ENCODE results near the gene GPHN. TPM values are rescaled to one million over a fixed set of nuclear protein-coding genes. Genes with fewer than 3 reads are reported as not detected.

The GPHN gene
- total RNA-seq, 6 donors from 2014 or later, result 24.4 to 45.1 (median 31.5) TPM

DNA sequence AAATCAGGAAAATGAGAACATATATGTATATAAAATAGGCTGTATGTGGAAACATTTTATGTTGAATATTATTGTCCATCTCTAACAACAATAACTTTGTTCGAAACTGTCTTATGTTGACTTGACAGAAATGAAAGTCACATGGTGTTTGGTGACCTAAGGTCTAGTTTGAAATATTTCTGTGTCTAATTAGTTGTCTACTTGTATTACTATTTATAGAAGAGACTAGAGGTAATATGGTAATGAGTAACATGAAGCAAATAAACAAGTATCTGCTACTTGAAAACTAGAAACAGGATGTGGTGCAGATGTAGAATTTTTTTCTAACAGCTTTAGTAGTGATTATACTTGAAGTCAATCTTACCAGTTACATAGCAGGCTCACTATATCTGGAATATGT lies 3.9 kb downstream of the GPHN start:
- 82 to 84% methylated on average over 1 of the region's 1 CpG for WGBS, 2 donors
- H3K4me3 ChIP-seq, result no peak overlapping the region

DNA sequence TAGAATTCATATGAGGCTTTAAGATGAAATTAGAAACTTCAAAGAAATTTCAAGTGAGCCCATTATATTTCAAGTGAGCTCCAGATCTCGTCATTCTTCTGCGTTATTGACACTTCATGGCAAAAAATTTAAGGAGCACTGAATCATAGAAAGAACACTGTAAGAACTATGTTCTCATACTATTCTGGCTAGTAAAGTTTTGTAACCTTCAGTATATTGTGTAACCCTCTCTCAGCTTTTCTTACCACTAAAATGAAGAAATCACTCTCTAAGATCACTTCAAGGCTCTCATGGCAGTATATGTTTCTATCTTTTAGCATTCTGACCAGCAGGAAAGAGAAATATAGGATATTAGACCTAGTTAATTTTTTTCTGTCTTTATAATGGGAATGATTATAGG lies 6.3 kb downstream of the GPHN start:
- Histone ChIP-seq H3K36me3 (no peaks in the 10 kb centered on the region), H3K4me1 (peaks cover 6 to 19% (median 17%) of the 10 kb centered on the region in 4 donors), H3K4me3 (no peak overlapping the region), H3K9me3 (no peaks in the 10 kb centered on the region), H3K27ac (no peak overlapping the region), H3K27me3 (no peaks in the 10 kb centered on the region)
- peak; percentile 40 to 62 for ATAC-seq (ENCODE audit: low FRiP score in 2 of 2)
- no peak for DNase-seq
- WGBS, 2 donors, result 45 to 56% methylated on average over 2 of the region's 2 CpGs
- TF ChIP-seq, protein P1, sequence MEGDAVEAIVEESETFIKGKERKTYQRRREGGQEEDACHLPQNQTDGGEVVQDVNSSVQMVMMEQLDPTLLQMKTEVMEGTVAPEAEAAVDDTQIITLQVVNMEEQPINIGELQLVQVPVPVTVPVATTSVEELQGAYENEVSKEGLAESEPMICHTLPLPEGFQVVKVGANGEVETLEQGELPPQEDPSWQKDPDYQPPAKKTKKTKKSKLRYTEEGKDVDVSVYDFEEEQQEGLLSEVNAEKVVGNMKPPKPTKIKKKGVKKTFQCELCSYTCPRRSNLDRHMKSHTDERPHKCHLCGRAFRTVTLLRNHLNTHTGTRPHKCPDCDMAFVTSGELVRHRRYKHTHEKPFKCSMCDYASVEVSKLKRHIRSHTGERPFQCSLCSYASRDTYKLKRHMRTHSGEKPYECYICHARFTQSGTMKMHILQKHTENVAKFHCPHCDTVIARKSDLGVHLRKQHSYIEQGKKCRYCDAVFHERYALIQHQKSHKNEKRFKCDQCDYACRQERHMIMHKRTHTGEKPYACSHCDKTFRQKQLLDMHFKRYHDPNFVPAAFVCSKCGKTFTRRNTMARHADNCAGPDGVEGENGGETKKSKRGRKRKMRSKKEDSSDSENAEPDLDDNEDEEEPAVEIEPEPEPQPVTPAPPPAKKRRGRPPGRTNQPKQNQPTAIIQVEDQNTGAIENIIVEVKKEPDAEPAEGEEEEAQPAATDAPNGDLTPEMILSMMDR (IDR thresholded peaks at IDR 0.05), result no peak
- TF ChIP-seq POLR2AphosphoS5 (IDR thresholded peaks at IDR 0.05) (no peak), EP300 (IDR thresholded peaks at IDR 0.05) (peak in 1 of 4 donors; percentile 36)

More for the DNA sequence above, 3.9 kb downstream of the GPHN start:
- DNase-seq (no peak), ATAC-seq (ENCODE audit: low FRiP score in 2 of 2) (no peak)
- no peak for TF ChIP-seq EP300 (IDR thresholded peaks at IDR 0.05)
- no peak for TF ChIP-seq POLR2A (IDR thresholded peaks at IDR 0.05)
- TF ChIP-seq, protein P1 (IDR thresholded peaks at IDR 0.05), result no peak
- TF ChIP-seq POLR2AphosphoS5 (IDR thresholded peaks at IDR 0.05), result no peak
- Histone ChIP-seq H3K27ac (no peak overlapping the region), H3K9me3 (no peaks in the 10 kb centered on the region), H3K36me3 (no peaks in the 10 kb centered on the region), H3K4me1 (peaks cover 8 to 26% (median 20%) of the 10 kb centered on the region in 4 donors), H3K27me3 (no peaks in the 10 kb centered on the region)

DNA sequence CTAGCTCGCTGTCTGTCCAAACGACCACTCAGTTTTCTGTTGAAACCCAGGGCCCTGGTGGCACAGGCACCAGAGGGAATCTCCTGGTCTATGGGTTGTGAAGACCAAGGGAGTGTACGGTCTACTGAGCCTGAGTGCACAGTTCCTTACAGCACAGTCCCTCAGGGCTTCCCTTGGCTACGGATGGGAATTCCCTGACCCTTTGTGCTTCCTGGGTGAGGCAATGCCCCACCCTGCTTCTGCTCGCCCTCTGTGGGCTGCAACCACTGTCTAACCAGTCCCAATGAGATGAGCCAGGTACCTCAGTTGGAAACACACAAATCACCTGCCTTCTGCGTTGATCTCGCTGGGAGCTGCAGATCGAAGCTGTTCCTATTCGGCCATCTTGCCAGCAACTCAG lies 22.6 kb downstream of the GPHN start:
- no peaks in the 10 kb centered on the region for H3K4me1 ChIP-seq
- no peak for DNase-seq
- no peak for ATAC-seq (ENCODE audit: low FRiP score in 2 of 2)
- no peaks in the 10 kb centered on the region for H3K36me3 ChIP-seq
- no peaks in the 10 kb centered on the region for H3K27me3 ChIP-seq
- no peaks in the 10 kb centered on the region for H3K9me3 ChIP-seq
- H3K4me3 ChIP-seq, result no peak overlapping the region
- no peak overlapping the region for H3K27ac ChIP-seq
- 91 to 94% methylated on average over 9 of the region's 9 CpGs for WGBS, 2 donors
- TF ChIP-seq, protein P1 (IDR thresholded peaks at IDR 0.05), result no peak
- TF ChIP-seq POLR2AphosphoS5 (IDR thresholded peaks at IDR 0.05), result no peak
- no peak for TF ChIP-seq EP300 (IDR thresholded peaks at IDR 0.05)
- TF ChIP-seq POLR2A (IDR thresholded peaks at IDR 0.05), result no peak

DNA sequence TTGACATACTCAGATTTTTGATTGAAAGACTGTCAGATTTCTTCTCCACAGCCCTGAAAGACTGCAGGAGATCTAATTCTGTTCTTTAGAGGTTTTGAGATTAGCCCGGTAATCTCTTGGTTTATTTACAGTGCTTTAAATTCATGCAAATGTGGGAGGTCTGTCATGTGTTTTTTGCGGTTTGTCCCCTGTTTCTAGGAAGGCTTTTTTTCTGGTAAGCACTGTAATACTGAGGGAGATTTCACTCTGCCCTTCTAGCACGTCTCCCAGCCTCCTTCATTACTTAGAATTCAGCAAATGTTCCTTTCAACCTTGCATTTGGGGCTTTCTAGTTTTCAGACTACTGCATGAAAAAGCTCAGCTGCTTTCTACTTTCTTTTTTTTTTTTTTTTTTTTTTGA lies 31.1 kb downstream of the GPHN start:
- no peak for ATAC-seq (ENCODE audit: low FRiP score in 2 of 2)
- no peak for DNase-seq
- H3K4me1 ChIP-seq, result peaks cover 0 to 9% (median 0%) of the 10 kb centered on the region in 4 donors
- H3K9me3 ChIP-seq, result no peaks in the 10 kb centered on the region
- WGBS, 2 donors, result 81 to 89% methylated on average over 3 of the region's 3 CpGs
- TF ChIP-seq EP300 (IDR thresholded peaks at IDR 0.05), result no peak
- no peak for TF ChIP-seq POLR2A (IDR thresholded peaks at IDR 0.05)
- TF ChIP-seq, protein P1 (IDR thresholded peaks at IDR 0.05), result no peak
- no peak for TF ChIP-seq POLR2AphosphoS5 (IDR thresholded peaks at IDR 0.05)
- H3K27ac ChIP-seq, result no peak overlapping the region
- H3K27me3 ChIP-seq, result no peaks in the 10 kb centered on the region
- no peaks in the 10 kb centered on the region for H3K36me3 ChIP-seq
- no peak overlapping the region for H3K4me3 ChIP-seq

DNA sequence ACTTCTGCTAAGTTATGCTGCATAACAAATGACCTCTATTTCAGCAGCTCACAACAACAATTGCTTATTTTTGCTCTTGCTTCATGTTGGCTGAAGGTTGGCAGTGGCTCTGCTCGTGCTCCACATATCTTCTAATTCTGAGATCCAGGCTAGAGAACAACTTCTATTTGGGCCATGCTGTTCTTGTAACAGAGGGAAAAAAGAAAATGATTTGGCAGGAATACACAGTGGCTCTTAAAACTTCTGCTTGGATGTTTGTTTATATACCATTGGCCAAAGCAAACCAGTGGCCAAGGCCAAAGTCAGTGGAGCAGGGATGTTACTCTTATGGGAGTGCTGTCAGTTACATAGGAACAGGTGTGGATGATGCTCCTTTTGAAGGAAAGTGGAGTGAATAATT lies 32.1 kb downstream of the GPHN start:
- Histone ChIP-seq H3K9me3 (no peaks in the 10 kb centered on the region), H3K4me3 (no peak overlapping the region), H3K27me3 (no peaks in the 10 kb centered on the region), H3K36me3 (no peaks in the 10 kb centered on the region), H3K27ac (no peak overlapping the region), H3K4me1 (peaks cover 0 to 11% (median 0%) of the 10 kb centered on the region in 4 donors)
- WGBS, 2 donors, result 80 to 82% methylated on average over 1 of the region's 1 CpG
- TF ChIP-seq, protein P1 (IDR thresholded peaks at IDR 0.05), result no peak
- TF ChIP-seq EP300 (IDR thresholded peaks at IDR 0.05) (no peak), POLR2AphosphoS5 (IDR thresholded peaks at IDR 0.05) (no peak), POLR2A (IDR thresholded peaks at IDR 0.05) (no peak)
- ATAC-seq (ENCODE audit: low FRiP score in 2 of 2) (no peak), DNase-seq (no peak)

Measured in upper lobe of left lung (tissue), 6 donors.